Measurements from ENCODE around the gene SDCCAG8. TPM values are rescaled to one million over a fixed set of nuclear protein-coding genes. Genes with fewer than 3 reads are reported as not detected.

SDCCAG8 gene
- polyA plus RNA-seq, 2 of the 4 experiments (the other 2 are of a cell fraction) = 48.8 to 64.8 TPM

- no peak for FAIRE-seq
- peaks cover 13% of the 10 kb centered on the region for H3K4me1 ChIP-seq
- no peaks in the 10 kb centered on the region for H3K9me3 ChIP-seq
- CTCF ChIA-PET = interaction anchor here (0.7 kb wide), 1 partner anchor 41 kb away, joined by 3 read pairs; no protein-coding TSS in a partner anchor
- no peak overlapping the region for H3K4me3 ChIP-seq
- no peak for DNase-seq (ENCODE audit: low read depth in 1 of 2, low spot score in 1 of 2)
- POLR2A ChIA-PET = no interaction called here
- ATAC-seq = no peak
- H3K4me2 ChIP-seq = no peak overlapping the region
- peak overlapping the region in 1 of 2 experiments; percentile 59; a peak in 2 of 6 replicates for H3K27ac ChIP-seq
- WGBS (ENCODE audit: missing lambda C conversion rate) = 82% methylated on average over 8 of the region's 8 CpGs
- TF ChIP-seq TFCP2L1 (CRISPR knock-in tag; IDR thresholded peaks at IDR 0.05) (no peak), TP53 (CRISPR knock-in tag; IDR thresholded peaks at IDR 0.05) (no peak), GATA3 (IDR thresholded peaks at IDR 0.05; ENCODE audit: borderline replicate concordance) (no peak), NR3C1 (IDR thresholded peaks at IDR 0.05) (no peak), ZSCAN20 (CRISPR knock-in tag; IDR thresholded peaks at IDR 0.05) (no peak), FOSB (CRISPR knock-in tag; IDR thresholded peaks at IDR 0.05) (no peak), BCL3 (IDR thresholded peaks at IDR 0.05) (no peak), BHLHE40 (IDR thresholded peaks at IDR 0.05; ENCODE audit: low read depth, low read length) (no peak), MAFK (IDR thresholded peaks at IDR 0.05; ENCODE audit: partially characterized antibody) (no peak), RCOR1 (IDR thresholded peaks at IDR 0.05; ENCODE audit: low read depth, low read length) (no peak)
These were observed 30.7 kb downstream of the SDCCAG8 start for GRCh38 chr1:243286409-243287122.

- ChIA-PET CTCF (interaction anchor here (0.7 kb wide), 1 partner anchor 40 kb away, joined by 3 read pairs; no protein-coding TSS in a partner anchor), POLR2A (no interaction called here)
- WGBS (ENCODE audit: missing lambda C conversion rate) = 48% methylated on average over 2 of the region's 2 CpGs
- H3K9me3 ChIP-seq = no peaks in the 10 kb centered on the region
- H3K27ac ChIP-seq = peak overlapping the region; percentile 7 to 59; a peak in 3 of 6 replicates
- FAIRE-seq (no peak), ATAC-seq (no peak), DNase-seq (ENCODE audit: low read depth in 1 of 2, low spot score in 1 of 2) (no peak)
- H3K4me3 ChIP-seq = no peak overlapping the region
- H3K4me1 ChIP-seq = peaks cover 13% of the 10 kb centered on the region
- no peak overlapping the region; the same call in 2 of the 3 replicates for H3K4me2 ChIP-seq
- no peak for TF ChIP-seq ELK1 (IDR thresholded peaks at IDR 0.05; ENCODE audit: low read depth, low read length)
These were observed 31.3 kb downstream of the SDCCAG8 start for GRCh38 chr1:243287123-243287460.

- 2% methylated on average over 1 of the region's 1 CpG for WGBS (ENCODE audit: missing lambda C conversion rate)
- ATAC-seq (peak in 1 of 2 experiments; percentile 57; a peak in 2 of 6 replicates), DNase-seq (ENCODE audit: low read depth in 1 of 2, low spot score in 1 of 2) (peak in 1 of 2 experiments; percentile 26), FAIRE-seq (peak; percentile 32)
- no peak overlapping the region for H3K4me3 ChIP-seq
- peak overlapping the region; percentile 38; the same call in 2 of the 3 replicates for H3K4me2 ChIP-seq
- peak overlapping the region; percentile 59 to 60; a peak in 5 of 6 replicates for H3K27ac ChIP-seq
- ChIA-PET CTCF (no interaction called here), POLR2A (no interaction called here)
- H3K4me1 ChIP-seq = peaks cover 13% of the 10 kb centered on the region
- peaks cover 1% of the 10 kb centered on the region; the same call in 1 of the 3 replicates for H3K9me3 ChIP-seq
- peak in 1 of 2 experiments; percentile 18; a peak in 1 of 5 replicates for TF ChIP-seq EP300 (IDR thresholded peaks at IDR 0.05)
- no peak for TF ChIP-seq BCL3 (IDR thresholded peaks at IDR 0.05)
- TF ChIP-seq CTCF (IDR thresholded peaks at IDR 0.05) = no peak
- TF ChIP-seq NPAS2 (CRISPR knock-in tag; IDR thresholded peaks at IDR 0.05; ENCODE audit: borderline replicate concordance) = no peak
- no peak for TF ChIP-seq ESRRA (IDR thresholded peaks at IDR 0.05; ENCODE audit: borderline replicate concordance, low read length)
- 0 out of 5 replicates have a peak, but pooled peaks of 1 of the 2 experiments have one; percentile 27 for TF ChIP-seq JUN (IDR thresholded peaks at IDR 0.05)
- TF ChIP-seq CBX2 (IDR thresholded peaks at IDR 0.05; ENCODE audit: borderline replicate concordance, low read depth) = no peak
- TF ChIP-seq POLR2AphosphoS2 (conservative IDR thresholded peaks at IDR 0.05; ENCODE audit: low read length) = no peak
- no peak for TF ChIP-seq CBX8 (IDR thresholded peaks at IDR 0.05)
- no peak for TF ChIP-seq CEBPB (IDR thresholded peaks at IDR 0.05)
- no peak for TF ChIP-seq ELK1 (IDR thresholded peaks at IDR 0.05; ENCODE audit: low read depth, low read length)
- TF ChIP-seq ATOH8 (CRISPR knock-in tag; IDR thresholded peaks at IDR 0.05; ENCODE audit: low read depth) = no peak
These were observed 31.8 kb downstream of the SDCCAG8 start for GRCh38 chr1:243287652-243288051.

All from A549 (cell line).